IMR-90 (cell line): ENCODE results near the gene CTNNA2. TPM values are rescaled to one million over a fixed set of nuclear protein-coding genes. Genes with fewer than 3 reads are reported as not detected.
A peak's percentile ranks its signal among the peaks of the same experiment; 100 is the strongest.

Source experiments
- ATAC-seq: fragments of 200-7000 bp; cut with Tn5 transposase; 2 replicates; pipeline ENCODE4 v1.9.1; 2020; ENCODE audit warnings: low read depth, mild to moderate bottlenecking, moderate library complexity
- BruUV-seq: library from RNA; stranded (reverse); fragments of 400-500 nt; replicated peaks from 2 replicates; lab custom pipeline; 2021; lab: Mats Ljungman, UMichigan
- CTCF ChIA-PET: fragments of 300-600 bp; formaldehyde crosslinking; extraction: SDS; loops from one replicate; lab custom pipeline; 2021; ENCODE audit warnings: antibody characterized with exemption; lab: Yijun Ruan, JAX
- POLR2A ChIA-PET: fragments of 300-600 bp; sonication (Branson Sonifier 250); formaldehyde crosslinking; loops from one replicate; lab custom pipeline; 2022; ENCODE audit warnings: antibody characterized with exemption; ENCODE audit not compliant: unreplicated experiment; lab: Charles Lee
- DNase-seq: peaks from one replicate; pipeline ENCODE4 v3.0.0; 2013
- H2AFZ ChIP-seq: replicated peaks from 2 replicates; pipeline ENCODE3; 2013; ENCODE audit warnings: low read length, mild to moderate bottlenecking; ENCODE audit not compliant: poor library complexity
- H2AK5ac ChIP-seq: 2 replicates; pipeline ENCODE4 v1.6.1; 2013; ENCODE audit warnings: low read depth, low read length, inconsistent platforms
- H2AK9ac ChIP-seq: replicated peaks from 2 replicates; pipeline ENCODE3; 2013; ENCODE audit warnings: mild to moderate bottlenecking, low read depth, low read length, moderate library complexity; ENCODE audit not compliant: poor library complexity
- H2BK120ac ChIP-seq: 2 replicates; pipeline ENCODE4 v1.6.1; 2013; ENCODE audit warnings: low read depth, low read length, inconsistent platforms
- H2BK15ac ChIP-seq: 3 replicates; pipeline ENCODE4 v1.6.1; 2013; ENCODE audit warnings: low read depth, low read length, inconsistent platforms
- H2BK20ac ChIP-seq: 2 replicates; pipeline ENCODE4 v1.6.1; 2013; ENCODE audit warnings: low read depth, mild to moderate bottlenecking, inconsistent platforms, low read length, moderate library complexity
- H2BK5ac ChIP-seq: 2 replicates; pipeline ENCODE4 v1.6.1; 2013; ENCODE audit warnings: mild to moderate bottlenecking, low read depth, low read length, inconsistent platforms; ENCODE audit not compliant: poor library complexity, severe bottlenecking
- H3K14ac ChIP-seq: replicated peaks from 2 replicates; pipeline ENCODE4 v1.6.1; 2013; ENCODE audit warnings: low read depth, low read length, inconsistent platforms
- H3K18ac ChIP-seq: 2 replicates; pipeline ENCODE4 v1.6.1; 2013; ENCODE audit warnings: low read depth, low read length, control low read depth
- H3K23ac ChIP-seq: 2 replicates; pipeline ENCODE4 v1.6.1; 2013; ENCODE audit warnings: low read depth, low read length, inconsistent platforms
- H3K27ac ChIP-seq: 2 replicates; pipeline ENCODE4 v1.5.1; 2013; ENCODE audit warnings: mild to moderate bottlenecking, control low read depth, low read length; ENCODE audit not compliant: insufficient read depth
- H3K27me3 ChIP-seq: 2 replicates; pipeline ENCODE4 v1.6.1; 2013; ENCODE audit warnings: low read length; ENCODE audit not compliant: control insufficient read depth, insufficient read depth
- H3K36me3 ChIP-seq: 2 replicates; pipeline ENCODE4 v1.6.1; 2013; ENCODE audit warnings: low read length, mixed read lengths; ENCODE audit not compliant: control insufficient read depth, insufficient read depth
- H3K4ac ChIP-seq: 2 replicates; pipeline ENCODE4 v1.6.1; 2013; ENCODE audit warnings: low read depth, low read length, inconsistent platforms
- H3K4me1 ChIP-seq: 2 replicates; pipeline ENCODE4 v1.6.1; 2013; ENCODE audit warnings: low read length, mixed read lengths; ENCODE audit not compliant: control insufficient read depth, insufficient read depth
- H3K4me2 ChIP-seq: 2 replicates; pipeline ENCODE4 v1.6.1; 2013; ENCODE audit warnings: low read depth, mild to moderate bottlenecking, control low read depth, low read length, moderate library complexity
- H3K4me3 ChIP-seq: 2 replicates; pipeline ENCODE4 v1.5.1; 2013; ENCODE audit warnings: low read depth, mild to moderate bottlenecking, control low read depth, low read length, moderate library complexity; ENCODE audit not compliant: insufficient read depth
- H3K56ac ChIP-seq: 2 replicates; pipeline ENCODE4 v1.6.1; 2013; ENCODE audit warnings: low read length, inconsistent platforms; ENCODE audit not compliant: insufficient read depth; ENCODE audit errors: extremely low read depth
- H3K79me1 ChIP-seq, 2 experiments: 2 replicates each; pipeline ENCODE4 v1.6.1; 2013; ENCODE audit warnings: low read length in 2 of 2, inconsistent platforms in 1 of 2, low read depth in 1 of 2
- H3K9ac ChIP-seq: 2 replicates; pipeline ENCODE4 v1.6.1; 2013; ENCODE audit warnings: low read depth, low read length, control low read depth
- H3K9me1 ChIP-seq: 2 replicates; pipeline ENCODE4 v1.6.1; 2013; ENCODE audit warnings: low read length, inconsistent platforms; ENCODE audit not compliant: insufficient read depth
- H3K9me3 ChIP-seq: 2 replicates; pipeline ENCODE4 v1.6.1; 2013; ENCODE audit warnings: low read length; ENCODE audit not compliant: control insufficient read depth, insufficient read depth
- H4K20me1 ChIP-seq: 2 replicates; pipeline ENCODE4 v1.6.1; 2013; ENCODE audit warnings: low read length, inconsistent platforms; ENCODE audit not compliant: insufficient read depth
- H4K5ac ChIP-seq: 2 replicates; pipeline ENCODE4 v1.6.1; 2013; ENCODE audit warnings: mild to moderate bottlenecking, low read depth, low read length, control low read depth
- H4K8ac ChIP-seq, 2 experiments: 2 replicates each; pipeline ENCODE4 v1.6.1; 2013; ENCODE audit warnings: low read depth in 2 of 2, low read length in 2 of 2, control low read depth in 1 of 2, inconsistent platforms in 1 of 2
- H4K91ac ChIP-seq: 2 replicates; pipeline ENCODE4 v1.6.1; 2013; ENCODE audit warnings: low read depth, low read length, inconsistent platforms; ENCODE audit not compliant: insufficient read depth
- BHLHE40 ChIP-seq: fragments of 150-350 bp; IDR thresholded peaks from 2 replicates; pipeline ENCODE4 v1.6.1; 2016; ENCODE audit warnings: mild to moderate bottlenecking, low read depth, low read length
- CEBPB ChIP-seq: IDR thresholded peaks from 2 replicates; pipeline ENCODE4 v1.6.1; 2012; ENCODE audit warnings: low read depth, low read length, improper control_type of control experiment
- CHD1 ChIP-seq: IDR thresholded peaks from 2 replicates; pipeline ENCODE4 v1.6.1; 2012; ENCODE audit warnings: low read depth, low read length, improper control_type of control experiment
- CTCF ChIP-seq: conservative IDR thresholded peaks from 2 replicates; pipeline ENCODE4 v1.5.1; 2012; ENCODE audit warnings: mild to moderate bottlenecking, low read depth, low read length, improper control_type of control experiment
- FOS ChIP-seq: fragments of 150-350 bp; IDR thresholded peaks from 2 replicates; pipeline ENCODE4 v1.6.1; 2016; ENCODE audit warnings: low read depth, low read length
- MAFK ChIP-seq: IDR thresholded peaks from 2 replicates; pipeline ENCODE4 v1.6.1; 2012; ENCODE audit warnings: low read depth, low read length, improper control_type of control experiment
- MAZ ChIP-seq: IDR thresholded peaks from 2 replicates; pipeline ENCODE4 v1.6.1; 2012; ENCODE audit warnings: low read depth, mild to moderate bottlenecking, low read length, improper control_type of control experiment, moderate library complexity, borderline replicate concordance
- MXI1 ChIP-seq: IDR thresholded peaks from 2 replicates; pipeline ENCODE4 v1.6.1; 2012; ENCODE audit warnings: low read depth, mild to moderate bottlenecking, low read length, moderate library complexity, borderline replicate concordance
- NFE2L2 ChIP-seq: fragments of 150-350 bp; IDR thresholded peaks from 2 replicates; pipeline ENCODE4 v1.6.1; 2016; ENCODE audit warnings: low read depth, mild to moderate bottlenecking, low read length
- POLR2A ChIP-seq: IDR thresholded peaks from 2 replicates; pipeline ENCODE4 v1.6.1; 2012; ENCODE audit warnings: mild to moderate bottlenecking, low read depth, low read length
- RAD21 ChIP-seq: IDR thresholded peaks from 2 replicates; pipeline ENCODE4 v1.6.1; 2012; ENCODE audit warnings: low read length, improper control_type of control experiment
- RCOR1 ChIP-seq: IDR thresholded peaks from 2 replicates; pipeline ENCODE4 v1.6.1; 2012; ENCODE audit warnings: mild to moderate bottlenecking, low read length, improper control_type of control experiment; ENCODE audit not compliant: insufficient replicate concordance
- RFX5 ChIP-seq: IDR thresholded peaks from 2 replicates; pipeline ENCODE4 v1.8.0; 2012; ENCODE audit warnings: low read depth, mild to moderate bottlenecking, low read length, moderate library complexity
- SMC3 ChIP-seq: fragments of 150-350 bp; IDR thresholded peaks from 2 replicates; pipeline ENCODE4 v1.6.1; 2016; ENCODE audit warnings: low read depth, mild to moderate bottlenecking, antibody characterized with exemption, low read length, moderate library complexity
- USF2 ChIP-seq: fragments of 150-350 bp; IDR thresholded peaks from 2 replicates; pipeline ENCODE4 v1.6.1; 2017; ENCODE audit warnings: mild to moderate bottlenecking, antibody characterized with exemption, low read length, low read depth
- WGBS, 2 experiments: methylation state at CpG; one replicate each; pipeline versions ENCODE4 v1.1.5 to v1.1.7; 2013; ENCODE audit warnings: missing lambda C conversion rate in 2 of 2; ENCODE audit not compliant: insufficient read length in 1 of 2; ENCODE audit errors: extremely low coverage in 2 of 2; 5-methylcytosine and 5-hydroxymethylcytosine counted together
- dilution Hi-C: fragments of 300-500 bp; cut with HindIII; formaldehyde crosslinking; loops from one replicate; pipeline ENCODE4 v1.14.3; 2018; ENCODE audit warnings: low sequenced_read_pairs; ENCODE audit not compliant: unreplicated experiment
- in situ Hi-C: fragments of 300-500 bp; cut with MboI; formaldehyde crosslinking; loops from 3 replicates; pipeline ENCODE4 v1.14.3; 2019; ENCODE audit warnings: low sequenced_read_pairs, inconsistent platforms, mixed read lengths
- intact Hi-C: fragments of 100-400 bp; cut with micrococcal nuclease; formaldehyde crosslinking; loops from 2 replicates; pipeline ENCODE4 v1.10.0; 2022
- polyA plus RNA-seq, 3 experiments: library from polyadenylated mRNA; depleted of rRNA; stranded (reverse); fragments of >200 nt; gene quantifications; 2 replicates each; pipeline ENCODE4 v1.2.3, GENCODE V29; 2012; ENCODE audit warnings: low replicate concordance in 1 of 3
- total RNA-seq: library from RNA; depleted of rRNA; stranded (reverse); fragments of >200 nt; gene quantifications from 2 replicates; pipeline ENCODE4 v1.2.3, GENCODE V29; 2012
- TF ChIP-seq, protein P1 (sequence below): fragments of 150-350 bp; IDR thresholded peaks from 2 replicates; pipeline ENCODE4 v1.6.1; 2016; ENCODE audit warnings: low read depth, mild to moderate bottlenecking, low read length, moderate library complexity, borderline replicate concordance

CTNNA2 gene
- total and polyA plus RNA-seq, 2 of the 4 experiments (the other 2 are of a cell fraction): not detected

GRCh38 chr2:80012061-80012460, 499.2 kb downstream of the CTNNA2 start:
- H2AK9ac ChIP-seq: no peak overlapping the region
- peak overlapping the region; percentile 75; the same call in 1 of the 3 replicates for H2BK15ac ChIP-seq
- ChIA-PET CTCF (no interaction called here), POLR2A (no interaction called here)
- peak overlapping the region; percentile 90 for H3K18ac ChIP-seq
- peaks cover 3% of the 10 kb centered on the region; the same call in 1 of the 2 replicates for H3K9me1 ChIP-seq
- H3K14ac ChIP-seq: peak overlapping the region; percentile 69
- no peak overlapping the region for H3K27ac ChIP-seq
- peak overlapping the region; percentile 18; the same call in 1 of the 2 replicates for H2BK20ac ChIP-seq
- H3K4ac ChIP-seq: peak overlapping the region; percentile 66
- no peaks in the 10 kb centered on the region for H3K27me3 ChIP-seq
- WGBS, 2 experiments: no CpG with 5 or more reads among the region's 3 CpGs
- H4K91ac ChIP-seq: peak overlapping the region; percentile 20; the same call in 1 of the 2 replicates
- DNase-seq (no peak), ATAC-seq (no peak)
- no peaks in the 10 kb centered on the region for H4K20me1 ChIP-seq
- no peak overlapping the region for H3K4me3 ChIP-seq
- peak overlapping the region; percentile 11; the same call in 1 of the 2 replicates for H2AK5ac ChIP-seq
- BruUV-seq: no TSS peak
- dilution Hi-C loops: no loop called here
- in situ Hi-C loops: no loop called here
- intact Hi-C loops: no loop called here
- no peak overlapping the region for H2AFZ ChIP-seq
- TF ChIP-seq MAZ (no peak), MAFK (no peak), CTCF (no peak), RFX5 (no peak), RCOR1 (no peak), RAD21 (no peak), CEBPB (no peak), NFE2L2 (no peak), BHLHE40 (no peak), POLR2A (no peak), FOS (no peak), USF2 (no peak), SMC3 (no peak), CHD1 (no peak), MXI1 (no peak)
- TF ChIP-seq, protein P1, sequence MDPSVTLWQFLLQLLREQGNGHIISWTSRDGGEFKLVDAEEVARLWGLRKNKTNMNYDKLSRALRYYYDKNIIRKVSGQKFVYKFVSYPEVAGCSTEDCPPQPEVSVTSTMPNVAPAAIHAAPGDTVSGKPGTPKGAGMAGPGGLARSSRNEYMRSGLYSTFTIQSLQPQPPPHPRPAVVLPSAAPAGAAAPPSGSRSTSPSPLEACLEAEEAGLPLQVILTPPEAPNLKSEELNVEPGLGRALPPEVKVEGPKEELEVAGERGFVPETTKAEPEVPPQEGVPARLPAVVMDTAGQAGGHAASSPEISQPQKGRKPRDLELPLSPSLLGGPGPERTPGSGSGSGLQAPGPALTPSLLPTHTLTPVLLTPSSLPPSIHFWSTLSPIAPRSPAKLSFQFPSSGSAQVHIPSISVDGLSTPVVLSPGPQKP: no peak
- peaks cover 9% of the 10 kb centered on the region for H3K4me1 ChIP-seq
- H3K79me1 ChIP-seq: no peaks in the 10 kb centered on the region
- H4K8ac ChIP-seq: peak overlapping the region; percentile 4 to 66; a peak in 3 of 4 replicates
- peak overlapping the region; percentile 67 for H2BK120ac ChIP-seq
- peak overlapping the region; percentile 35 for H2BK5ac ChIP-seq
- peak overlapping the region; percentile 71; the same call in 1 of the 2 replicates for H4K5ac ChIP-seq
- H3K4me2 ChIP-seq: no peak overlapping the region
- no peak overlapping the region for H3K56ac ChIP-seq
- no peak overlapping the region; the same call in 1 of the 2 replicates for H3K23ac ChIP-seq
- H3K9me3 ChIP-seq: no peaks in the 10 kb centered on the region
- H3K36me3 ChIP-seq: no peaks in the 10 kb centered on the region
- no peak overlapping the region for H3K9ac ChIP-seq
